Activated CD4-positive, alpha-beta T cell treated with anti-CD3 and anti-CD28 coated beads, Interleukin-2, amount 50 U/mL, for 16 hours (primary cell): Measurements from ENCODE around the gene FRG2C.
"Not testable (repeated sequence)": the region's sequence is repeated elsewhere in the genome, so short reads cannot be mapped to it uniquely, and the experiment has no call there.

Experiments used
- DNase-seq: peaks from one replicate; pipeline ENCODE4 v3.0.0-alpha.2; 2020

The FRG2C gene

GRCh38 chr3:75669348-75670297 is 5.5 kb downstream of the FRG2C start:
- not testable (repeated sequence) for DNase-seq

GRCh38 chr3:75670298-75671286 is 6.5 kb downstream of the FRG2C start:
- DNase-seq: not testable (repeated sequence)

GRCh38 chr3:75671287-75672139 is 7.4 kb downstream of the FRG2C start:
- DNase-seq: not testable (repeated sequence)

GRCh38 chr3:75672140-75672775 is 8.1 kb downstream of the FRG2C start:
- not testable (repeated sequence) for DNase-seq

- not testable (repeated sequence) for DNase-seq
Measured at GRCh38 chr3:75683965-75684364, 19.8 kb downstream of the FRG2C start.

- no peak for DNase-seq
Measured at GRCh38 chr3:75687323-75687722, 23.2 kb downstream of the FRG2C start.

- no peak for DNase-seq
Measured at GRCh38 chr3:75692061-75692460, 27.9 kb downstream of the FRG2C start.
